Measurements from ENCODE around the gene SLC34A1. TPM values are rescaled to one million over a fixed set of nuclear protein-coding genes. Genes with fewer than 3 reads are reported as not detected.

SLC34A1 gene
- total and polyA plus RNA-seq, 8 donors = 0.10 TPM; not detected in 7

GRCh38 chr5:177344891-177345290 is 39.3 kb upstream of the SLC34A1 start:
- 90 to 98% (median 97%) methylated on average over 6 of the region's 6 CpGs for WGBS, 5 donors
- no peak for DNase-seq
- no peaks in the 10 kb centered on the region for H3K27me3 ChIP-seq
- no peak for TF ChIP-seq POLR2AphosphoS5 (IDR thresholded peaks at IDR 0.05)
- no peak for TF ChIP-seq POLR2A (IDR thresholded peaks at IDR 0.05)
- TF ChIP-seq EP300 (IDR thresholded peaks at IDR 0.05) = no peak
- TF ChIP-seq, protein P1, sequence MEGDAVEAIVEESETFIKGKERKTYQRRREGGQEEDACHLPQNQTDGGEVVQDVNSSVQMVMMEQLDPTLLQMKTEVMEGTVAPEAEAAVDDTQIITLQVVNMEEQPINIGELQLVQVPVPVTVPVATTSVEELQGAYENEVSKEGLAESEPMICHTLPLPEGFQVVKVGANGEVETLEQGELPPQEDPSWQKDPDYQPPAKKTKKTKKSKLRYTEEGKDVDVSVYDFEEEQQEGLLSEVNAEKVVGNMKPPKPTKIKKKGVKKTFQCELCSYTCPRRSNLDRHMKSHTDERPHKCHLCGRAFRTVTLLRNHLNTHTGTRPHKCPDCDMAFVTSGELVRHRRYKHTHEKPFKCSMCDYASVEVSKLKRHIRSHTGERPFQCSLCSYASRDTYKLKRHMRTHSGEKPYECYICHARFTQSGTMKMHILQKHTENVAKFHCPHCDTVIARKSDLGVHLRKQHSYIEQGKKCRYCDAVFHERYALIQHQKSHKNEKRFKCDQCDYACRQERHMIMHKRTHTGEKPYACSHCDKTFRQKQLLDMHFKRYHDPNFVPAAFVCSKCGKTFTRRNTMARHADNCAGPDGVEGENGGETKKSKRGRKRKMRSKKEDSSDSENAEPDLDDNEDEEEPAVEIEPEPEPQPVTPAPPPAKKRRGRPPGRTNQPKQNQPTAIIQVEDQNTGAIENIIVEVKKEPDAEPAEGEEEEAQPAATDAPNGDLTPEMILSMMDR (IDR thresholded peaks at IDR 0.05) = no peak
- H3K4me1 ChIP-seq = peaks cover 17 to 54% (median 35%) of the 10 kb centered on the region in 4 donors
- intact Hi-C loops (cut with DNase I; ENCODE audit: low total_unique reads) = no loop called here
- H3K9me3 ChIP-seq = no peaks in the 10 kb centered on the region
- H3K4me3 ChIP-seq = no peak overlapping the region
- H3K27ac ChIP-seq = no peak overlapping the region
- H3K36me3 ChIP-seq = peaks cover 10 to 88% (median 75%) of the 10 kb centered on the region in 4 donors

- WGBS, 5 donors = 45 to 79% (median 58%) methylated on average over 4 of the region's 4 CpGs
- no peak for DNase-seq
Measured at GRCh38 chr5:177346820-177347219, 37.4 kb upstream of the SLC34A1 start.

GRCh38 chr5:177347699-177348098 is 36.5 kb upstream of the SLC34A1 start:
- Histone ChIP-seq H3K9me3 (no peaks in the 10 kb centered on the region), H3K4me3 (no peak overlapping the region), H3K27me3 (no peaks in the 10 kb centered on the region), H3K4me1 (peaks cover 32 to 67% (median 52%) of the 10 kb centered on the region in 4 donors), H3K36me3 (peaks cover 3 to 64% (median 49%) of the 10 kb centered on the region in 4 donors), H3K27ac (no peak overlapping the region)
- intact Hi-C loops (cut with DNase I; ENCODE audit: low total_unique reads) = no loop called here
- 68 to 87% (median 70%) methylated on average over 4 of the region's 4 CpGs for WGBS, 5 donors
- no peak for DNase-seq
- TF ChIP-seq, protein P1 (IDR thresholded peaks at IDR 0.05) = no peak
- no peak for TF ChIP-seq EP300 (IDR thresholded peaks at IDR 0.05)
- TF ChIP-seq POLR2AphosphoS5 (IDR thresholded peaks at IDR 0.05) = no peak

More at GRCh38 chr5:177346820-177347219, 37.4 kb upstream of the SLC34A1 start:
- no peak overlapping the region for H3K27ac ChIP-seq
- no peak overlapping the region for H3K4me3 ChIP-seq
- H3K27me3 ChIP-seq = no peaks in the 10 kb centered on the region
- intact Hi-C loops (cut with DNase I; ENCODE audit: low total_unique reads) = no loop called here
- H3K9me3 ChIP-seq = no peaks in the 10 kb centered on the region
- H3K4me1 ChIP-seq = peaks cover 28 to 58% (median 49%) of the 10 kb centered on the region in 4 donors
- TF ChIP-seq EP300 (IDR thresholded peaks at IDR 0.05) (no peak), POLR2A (IDR thresholded peaks at IDR 0.05) (no peak), POLR2AphosphoS5 (IDR thresholded peaks at IDR 0.05) (no peak)
- TF ChIP-seq, protein P1 (IDR thresholded peaks at IDR 0.05) = no peak
- peaks cover 10 to 72% (median 58%) of the 10 kb centered on the region in 4 donors for H3K36me3 ChIP-seq

DNA sequence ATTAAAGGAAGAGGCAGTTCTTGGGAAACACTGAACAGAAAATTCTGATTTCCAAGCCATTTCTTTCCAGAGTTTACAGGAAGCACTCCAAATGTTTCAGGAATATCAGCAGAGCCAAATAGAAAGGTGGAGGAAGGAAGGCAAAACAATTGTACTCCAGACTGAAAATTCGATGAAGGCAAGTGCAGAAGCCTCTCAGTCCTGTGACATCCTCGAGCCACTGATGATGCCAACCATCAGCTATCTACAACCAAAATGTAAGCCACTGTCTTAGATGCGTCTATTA is 34.9 kb upstream of the SLC34A1 start:
- H3K27ac ChIP-seq = no peak overlapping the region
- DNase-seq = no peak
- H3K9me3 ChIP-seq = no peaks in the 10 kb centered on the region
- no peaks in the 10 kb centered on the region for H3K27me3 ChIP-seq
- 49 to 60% (median 58%) methylated on average over 3 of the region's 3 CpGs for WGBS, 5 donors
- peaks cover 3 to 48% (median 36%) of the 10 kb centered on the region in 4 donors for H3K36me3 ChIP-seq
- peaks cover 32 to 73% (median 52%) of the 10 kb centered on the region in 4 donors for H3K4me1 ChIP-seq
- peak overlapping the region in 2 of 4 donors; percentile 3 to 99 for H3K4me3 ChIP-seq
- intact Hi-C loops (cut with DNase I; ENCODE audit: low total_unique reads) = no loop called here
- no peak for TF ChIP-seq POLR2A (IDR thresholded peaks at IDR 0.05)

DNA sequence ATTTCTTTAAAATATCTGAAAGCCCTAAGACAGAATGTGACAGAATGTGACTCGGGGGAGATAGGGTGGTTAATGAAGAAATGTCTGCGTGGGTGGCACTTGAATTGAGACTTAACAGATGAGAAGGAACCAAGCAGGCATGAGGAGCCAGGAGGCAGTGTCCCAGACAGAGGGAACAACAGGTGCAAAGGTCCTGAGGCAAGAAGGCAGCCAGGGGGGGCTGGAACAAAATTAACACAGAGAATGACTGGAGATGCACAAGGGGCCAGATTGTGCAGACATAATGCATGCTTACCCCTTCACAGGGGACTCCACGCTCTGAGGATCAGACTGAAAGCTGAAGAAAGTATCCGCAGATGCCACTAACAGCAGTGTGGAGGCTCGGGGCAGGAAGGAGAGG is 34.5 kb upstream of the SLC34A1 start:
- TF ChIP-seq EP300 (IDR thresholded peaks at IDR 0.05) (no peak), POLR2A (IDR thresholded peaks at IDR 0.05) (no peak), POLR2AphosphoS5 (IDR thresholded peaks at IDR 0.05) (no peak)
- TF ChIP-seq, protein P1 (IDR thresholded peaks at IDR 0.05) = no peak
- peaks cover 3 to 44% (median 32%) of the 10 kb centered on the region in 4 donors for H3K36me3 ChIP-seq
- intact Hi-C loops (cut with DNase I; ENCODE audit: low total_unique reads) = no loop called here
- peak overlapping the region in 3 of 4 donors; percentile 92 to 99 (median 99) for H3K4me3 ChIP-seq
- 63 to 75% (median 72%) methylated on average over 5 of the region's 5 CpGs for WGBS, 5 donors
- H3K27me3 ChIP-seq = no peaks in the 10 kb centered on the region
- peaks cover 32 to 73% (median 52%) of the 10 kb centered on the region in 4 donors for H3K4me1 ChIP-seq
- no peak for DNase-seq
- no peak overlapping the region for H3K27ac ChIP-seq
- H3K9me3 ChIP-seq = no peaks in the 10 kb centered on the region

Measured in stomach (tissue), 9 donors.